Duodenal mucosa (tissue), 2 donors: ENCODE data around the gene WDR81.
A peak's percentile ranks its signal among the peaks of the same experiment; 100 is the strongest.

Source experiments
- H3K27ac ChIP-seq: one replicate; pipeline ENCODE4 v1.7.0; 2013; ENCODE audit warnings: low read depth, low read length
- H3K27me3 ChIP-seq, 2 donors: one replicate each; pipeline ENCODE4 v1.7.0; 2013; ENCODE audit warnings: low read length in 2 of 2, control low read depth in 1 of 2; ENCODE audit not compliant: insufficient read depth in 2 of 2, control insufficient read depth in 1 of 2
- H3K36me3 ChIP-seq, 2 donors: one replicate each; pipeline ENCODE4 v1.7.0; 2013; ENCODE audit warnings: low read length in 2 of 2, control low read depth in 1 of 2; ENCODE audit not compliant: insufficient read depth in 2 of 2, control insufficient read depth in 1 of 2
- H3K4me1 ChIP-seq, 2 donors: one replicate each; pipeline ENCODE4 v1.7.0; 2013; ENCODE audit warnings: low read length in 2 of 2, control low read depth in 1 of 2; ENCODE audit not compliant: insufficient read depth in 2 of 2, control insufficient read depth in 1 of 2
- H3K4me3 ChIP-seq, 2 donors: one replicate each; pipeline ENCODE4 v1.7.0; 2013; ENCODE audit warnings: low read length in 2 of 2, low read depth in 1 of 2
- H3K9ac ChIP-seq, 2 donors: one replicate each; pipeline ENCODE4 v1.7.0; 2013; ENCODE audit warnings: low read length in 2 of 2, low read depth in 1 of 2
- H3K9me3 ChIP-seq, 2 donors: one replicate each; pipeline ENCODE4 v1.7.0; 2013; ENCODE audit warnings: low read length in 2 of 2, control low read depth in 1 of 2; ENCODE audit not compliant: control insufficient read depth in 1 of 2

The WDR81 gene

GRCh38 chr17:1730326-1731193 is 6.1 kb downstream of the WDR81 start:
- H3K4me1 ChIP-seq = peaks cover 5 to 11% of the 10 kb centered on the region in 2 donors
- no peaks in the 10 kb centered on the region for H3K9me3 ChIP-seq
- H3K36me3 ChIP-seq = peaks cover 4 to 43% of the 10 kb centered on the region in 2 donors
- H3K27me3 ChIP-seq = no peaks in the 10 kb centered on the region
- peak overlapping the region; percentile 80 for H3K27ac ChIP-seq
- no peak overlapping the region for H3K4me3 ChIP-seq
- H3K9ac ChIP-seq = peak overlapping the region in 1 of 2 donors; percentile 18

- H3K27me3 ChIP-seq = no peaks in the 10 kb centered on the region
- peaks cover 4 to 45% of the 10 kb centered on the region in 2 donors for H3K36me3 ChIP-seq
- no peak overlapping the region for H3K4me3 ChIP-seq
- H3K9me3 ChIP-seq = no peaks in the 10 kb centered on the region
- H3K4me1 ChIP-seq = peaks cover under 1 to 7% of the 10 kb centered on the region in 2 donors
- no peak overlapping the region for H3K27ac ChIP-seq
- H3K9ac ChIP-seq = no peak overlapping the region
Observed at GRCh38 chr17:1731194-1731506, 6.6 kb downstream of the WDR81 start.

DNA sequence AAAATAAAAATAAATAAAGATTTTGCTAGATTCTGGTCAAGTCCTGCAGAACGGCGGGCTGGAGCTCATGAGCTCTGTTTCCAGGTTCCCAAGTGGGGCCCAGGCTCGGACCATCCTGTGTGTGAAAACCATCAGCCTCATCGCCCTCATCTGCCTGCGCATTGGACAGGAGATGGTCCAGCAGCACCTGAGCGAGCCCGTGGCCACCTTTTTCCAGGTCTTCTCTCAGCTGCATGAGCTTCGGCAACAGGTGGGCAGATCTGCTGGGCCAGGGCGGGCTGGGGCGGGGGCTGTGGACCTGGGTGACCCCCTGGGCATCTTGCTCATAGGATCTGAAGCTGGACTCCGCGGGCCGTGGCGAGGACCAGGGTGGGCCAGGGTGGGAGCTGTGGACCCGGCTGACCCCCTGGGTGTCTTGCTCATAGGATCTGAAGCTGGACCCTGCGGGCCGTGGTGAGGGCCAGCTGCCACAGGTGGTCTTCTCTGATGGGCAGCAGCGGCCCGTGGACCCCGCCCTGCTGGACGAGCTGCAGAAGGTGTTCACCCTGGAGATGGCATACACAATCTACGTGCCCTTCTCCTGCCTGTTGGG is 7.8 kb downstream of the WDR81 start:
- H3K27me3 ChIP-seq = no peaks in the 10 kb centered on the region
- H3K4me3 ChIP-seq = no peak overlapping the region
- H3K4me1 ChIP-seq = peaks cover 11 to 13% of the 10 kb centered on the region in 2 donors
- H3K36me3 ChIP-seq = peaks cover 0 to 45% of the 10 kb centered on the region in 2 donors
- H3K27ac ChIP-seq = no peak overlapping the region
- no peak overlapping the region for H3K9ac ChIP-seq
- H3K9me3 ChIP-seq = no peaks in the 10 kb centered on the region

GRCh38 chr17:1732833-1733321 is 8.4 kb downstream of the WDR81 start:
- H3K27me3 ChIP-seq = no peaks in the 10 kb centered on the region

GRCh38 chr17:1733759-1734158 is 9.3 kb downstream of the WDR81 start:
- Histone ChIP-seq H3K27me3 (no peaks in the 10 kb centered on the region), H3K4me1 (peaks cover 11 to 12% of the 10 kb centered on the region in 2 donors), H3K4me3 (no peak overlapping the region), H3K36me3 (peaks cover 5 to 40% of the 10 kb centered on the region in 2 donors), H3K9me3 (no peaks in the 10 kb centered on the region), H3K9ac (no peak overlapping the region), H3K27ac (no peak overlapping the region)

More at GRCh38 chr17:1732833-1733321, 8.4 kb downstream of the WDR81 start:
- no peak overlapping the region for H3K27ac ChIP-seq
- H3K4me1 ChIP-seq = peaks cover 11 to 12% of the 10 kb centered on the region in 2 donors
- H3K4me3 ChIP-seq = no peak overlapping the region
- peaks cover 3 to 45% of the 10 kb centered on the region in 2 donors for H3K36me3 ChIP-seq
- no peaks in the 10 kb centered on the region for H3K9me3 ChIP-seq
- H3K9ac ChIP-seq = no peak overlapping the region

DNA sequence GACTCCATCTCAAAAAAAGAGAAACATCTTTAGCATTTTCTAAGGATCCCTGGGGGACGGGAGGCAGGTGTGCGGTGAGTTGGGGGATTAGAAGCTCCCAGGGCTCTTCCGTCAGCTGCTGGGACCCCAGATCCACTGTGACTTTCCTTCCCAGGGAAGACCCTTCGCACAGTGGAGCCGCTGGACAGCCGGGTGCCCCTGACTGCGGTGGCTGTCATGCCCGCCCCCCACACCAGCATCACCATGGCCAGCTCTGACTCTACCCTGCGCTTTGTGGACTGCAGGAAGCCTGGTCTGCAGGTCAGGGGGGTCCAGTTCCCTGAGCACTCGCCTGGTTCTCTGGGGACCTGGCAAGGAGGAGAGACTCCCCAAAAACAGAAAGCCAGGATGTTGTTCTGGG is 10.9 kb downstream of the WDR81 start:
- H3K27me3 ChIP-seq = no peaks in the 10 kb centered on the region
- H3K4me1 ChIP-seq = peaks cover 11 to 12% of the 10 kb centered on the region in 2 donors
- no peaks in the 10 kb centered on the region for H3K9me3 ChIP-seq
- no peak overlapping the region for H3K9ac ChIP-seq
- H3K4me3 ChIP-seq = no peak overlapping the region
- peaks cover 5 to 37% of the 10 kb centered on the region in 2 donors for H3K36me3 ChIP-seq
- H3K27ac ChIP-seq = no peak overlapping the region

DNA sequence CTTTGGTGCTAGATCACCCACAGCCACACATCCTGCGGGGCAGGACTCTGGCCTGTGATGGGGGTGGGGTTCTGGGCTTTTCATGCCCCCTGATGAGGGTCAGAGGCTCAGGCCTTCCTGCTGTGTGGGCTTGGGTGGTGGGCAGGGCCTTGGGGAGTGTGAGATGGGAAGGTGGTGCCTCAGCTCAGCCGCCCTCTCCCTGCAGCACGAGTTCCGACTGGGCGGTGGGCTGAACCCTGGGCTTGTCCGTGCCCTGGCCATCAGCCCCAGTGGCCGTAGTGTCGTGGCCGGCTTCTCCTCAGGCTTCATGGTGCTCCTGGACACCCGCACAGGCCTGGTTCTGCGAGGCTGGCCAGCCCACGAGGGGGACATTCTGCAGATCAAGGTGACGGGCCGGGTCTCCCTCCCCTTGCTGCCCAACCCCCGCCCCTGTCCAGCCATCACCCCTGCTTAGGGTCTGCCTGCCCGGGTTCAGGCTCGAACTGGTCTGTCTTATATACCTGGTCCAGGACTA is 11.4 kb downstream of the WDR81 start:
- Histone ChIP-seq H3K36me3 (peaks cover 5 to 37% of the 10 kb centered on the region in 2 donors), H3K4me3 (no peak overlapping the region), H3K27me3 (no peaks in the 10 kb centered on the region), H3K9me3 (no peaks in the 10 kb centered on the region), H3K9ac (no peak overlapping the region), H3K27ac (no peak overlapping the region), H3K4me1 (peaks cover 8 to 11% of the 10 kb centered on the region in 2 donors)

DNA sequence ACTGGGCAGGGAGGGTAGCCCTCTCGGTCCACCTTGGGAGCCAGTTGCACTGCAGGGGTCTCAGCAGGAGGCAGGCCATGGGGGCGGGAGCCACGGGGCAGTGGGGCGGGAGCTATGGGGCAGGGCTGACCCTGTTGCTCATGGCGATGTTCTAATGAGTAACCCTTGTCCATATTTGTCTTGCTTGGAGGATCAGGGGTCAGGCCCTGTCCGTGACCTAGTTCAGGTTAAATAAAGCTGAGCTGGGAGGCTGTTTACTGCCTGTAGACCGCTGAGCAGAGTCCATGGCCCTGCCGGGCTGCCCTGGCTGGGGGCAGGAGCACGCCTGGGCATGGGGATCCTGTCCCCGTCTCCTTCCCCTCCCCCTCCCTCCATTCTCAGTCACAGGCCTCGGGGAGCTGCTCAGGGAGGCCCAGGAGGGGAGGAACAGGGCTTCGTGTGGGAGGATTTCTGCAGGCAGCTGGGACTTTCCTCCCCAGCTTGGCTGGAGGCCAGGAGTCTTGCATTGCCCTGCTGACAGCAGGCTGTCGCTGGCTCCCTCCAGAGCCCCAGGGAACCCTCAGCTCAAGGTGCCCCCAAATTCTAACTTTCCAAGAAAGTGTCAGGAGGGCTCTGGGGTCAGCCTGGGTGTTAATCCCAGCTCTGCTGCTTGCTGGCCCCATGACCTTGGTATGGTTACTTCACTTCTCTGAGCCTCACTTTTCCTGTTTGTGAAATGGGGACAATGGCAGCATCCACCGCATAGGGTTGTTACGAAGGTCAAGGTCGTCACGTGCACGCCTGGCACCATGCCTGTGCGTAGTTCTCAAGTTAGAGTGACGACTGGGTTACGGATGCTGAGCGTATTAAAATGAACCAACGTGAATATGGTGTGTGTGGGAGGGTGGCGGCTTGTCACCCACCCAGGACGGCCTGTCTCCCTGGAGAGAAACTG is 12.1 kb downstream of the WDR81 start:
- Histone ChIP-seq H3K9me3 (no peaks in the 10 kb centered on the region), H3K27ac (peak overlapping the region; percentile 23), H3K9ac (peak overlapping the region in 1 of 2 donors; percentile 18), H3K36me3 (peaks cover 5 to 37% of the 10 kb centered on the region in 2 donors), H3K4me3 (no peak overlapping the region), H3K27me3 (no peaks in the 10 kb centered on the region), H3K4me1 (peaks cover 8 to 11% of the 10 kb centered on the region in 2 donors)

GRCh38 chr17:1737531-1738291 is 13.2 kb downstream of the WDR81 start:
- peaks cover 14 to 15% of the 10 kb centered on the region in 2 donors for H3K4me1 ChIP-seq
- no peak overlapping the region for H3K9ac ChIP-seq
- no peaks in the 10 kb centered on the region for H3K9me3 ChIP-seq
- H3K27me3 ChIP-seq = no peaks in the 10 kb centered on the region
- H3K4me3 ChIP-seq = no peak overlapping the region
- H3K27ac ChIP-seq = peak overlapping the region; percentile 18
- peaks cover 5 to 37% of the 10 kb centered on the region in 2 donors for H3K36me3 ChIP-seq
